GM12865 (cell line): Measurements from ENCODE around the gene ASTN2.

Source experiments
- DNase-seq: peaks from one replicate; pipeline ENCODE4 v3.0.0; 2010; ENCODE audit warnings: low read depth
- H3K4me3 ChIP-seq: 2 replicates; pipeline ENCODE4 v1.5.1; 2011; ENCODE audit warnings: mild to moderate bottlenecking, low read depth, low read length, control low read depth
- TF ChIP-seq, protein P1 (sequence below): IDR thresholded peaks from 2 replicates; pipeline ENCODE4 v1.5.1; 2011; ENCODE audit warnings: low read length, control low read depth, low read depth, inconsistent platforms; ENCODE audit not compliant: insufficient read depth; ENCODE audit errors: missing control alignments

Gene ASTN2

DNA sequence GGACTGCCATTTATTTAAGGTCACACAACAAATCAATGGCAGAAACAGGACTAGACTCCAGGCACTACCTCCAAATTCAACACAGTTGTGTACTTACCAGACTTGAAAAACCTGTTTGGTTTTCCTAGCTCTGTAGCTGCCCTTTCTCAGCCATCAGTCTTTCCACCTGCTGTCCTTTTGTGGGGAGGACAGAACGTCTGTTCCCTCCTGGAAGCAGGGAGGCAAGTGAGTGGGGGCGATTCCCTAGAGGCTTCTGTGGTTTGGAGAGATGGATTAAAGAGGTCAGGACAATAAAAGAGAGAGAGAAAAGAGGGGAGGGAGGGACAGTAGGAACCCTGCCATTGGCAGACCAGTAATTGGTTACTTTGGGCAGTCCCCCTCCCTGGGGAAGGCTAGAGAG is 14.7 kb downstream of the ASTN2 start:
- DNase-seq, result no peak
- H3K4me3 ChIP-seq, result no peak overlapping the region
- TF ChIP-seq, protein P1, sequence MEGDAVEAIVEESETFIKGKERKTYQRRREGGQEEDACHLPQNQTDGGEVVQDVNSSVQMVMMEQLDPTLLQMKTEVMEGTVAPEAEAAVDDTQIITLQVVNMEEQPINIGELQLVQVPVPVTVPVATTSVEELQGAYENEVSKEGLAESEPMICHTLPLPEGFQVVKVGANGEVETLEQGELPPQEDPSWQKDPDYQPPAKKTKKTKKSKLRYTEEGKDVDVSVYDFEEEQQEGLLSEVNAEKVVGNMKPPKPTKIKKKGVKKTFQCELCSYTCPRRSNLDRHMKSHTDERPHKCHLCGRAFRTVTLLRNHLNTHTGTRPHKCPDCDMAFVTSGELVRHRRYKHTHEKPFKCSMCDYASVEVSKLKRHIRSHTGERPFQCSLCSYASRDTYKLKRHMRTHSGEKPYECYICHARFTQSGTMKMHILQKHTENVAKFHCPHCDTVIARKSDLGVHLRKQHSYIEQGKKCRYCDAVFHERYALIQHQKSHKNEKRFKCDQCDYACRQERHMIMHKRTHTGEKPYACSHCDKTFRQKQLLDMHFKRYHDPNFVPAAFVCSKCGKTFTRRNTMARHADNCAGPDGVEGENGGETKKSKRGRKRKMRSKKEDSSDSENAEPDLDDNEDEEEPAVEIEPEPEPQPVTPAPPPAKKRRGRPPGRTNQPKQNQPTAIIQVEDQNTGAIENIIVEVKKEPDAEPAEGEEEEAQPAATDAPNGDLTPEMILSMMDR, result no peak

DNA sequence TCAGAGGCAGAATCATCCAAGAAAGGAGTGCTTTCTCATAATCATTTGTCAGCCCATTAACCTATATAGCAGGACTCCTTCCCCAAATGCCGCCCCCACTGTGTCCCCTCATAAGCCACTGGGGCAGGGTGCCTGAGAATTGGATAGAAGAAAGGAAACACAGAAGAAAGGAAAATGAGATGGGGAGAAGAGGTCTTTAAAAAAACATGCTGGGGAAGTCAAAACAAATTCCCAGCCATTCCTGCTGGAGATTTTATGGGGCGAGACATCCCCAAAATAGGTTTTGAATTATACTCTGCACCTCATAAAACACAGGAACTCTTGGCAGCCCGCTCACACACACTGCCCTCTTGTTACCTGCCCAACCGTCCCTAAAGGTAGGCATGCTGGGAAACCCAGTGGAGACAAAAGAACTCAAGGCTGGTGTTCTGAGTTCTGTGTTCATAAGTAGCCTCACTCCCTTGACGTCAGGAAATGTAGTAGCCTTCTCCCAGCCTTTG is 19.7 kb downstream of the ASTN2 start:
- DNase-seq, result no peak
- no peak overlapping the region for H3K4me3 ChIP-seq
- TF ChIP-seq, protein P1, result no peak

DNA sequence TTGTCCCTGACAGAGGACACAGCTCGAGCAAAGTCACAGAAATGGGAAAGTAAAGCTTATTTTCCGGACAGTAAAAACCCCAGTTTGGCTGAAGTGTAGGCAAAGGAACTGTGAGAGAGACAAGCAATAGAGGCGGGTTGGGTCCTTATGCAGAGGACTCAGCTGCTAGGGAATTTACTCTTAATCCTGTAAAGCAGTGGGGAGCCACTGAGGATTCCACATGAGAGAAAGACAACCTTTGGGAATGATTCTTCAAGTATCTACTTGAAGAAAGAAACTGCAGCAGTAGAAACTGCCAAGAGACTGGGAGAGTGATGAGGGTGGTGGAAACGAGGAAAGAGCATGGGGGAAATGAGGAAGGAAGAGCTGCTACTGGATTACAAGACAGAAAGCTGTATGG is 20.2 kb downstream of the ASTN2 start:
- TF ChIP-seq, protein P1, result no peak
- no peak overlapping the region for H3K4me3 ChIP-seq
- DNase-seq, result no peak

DNA sequence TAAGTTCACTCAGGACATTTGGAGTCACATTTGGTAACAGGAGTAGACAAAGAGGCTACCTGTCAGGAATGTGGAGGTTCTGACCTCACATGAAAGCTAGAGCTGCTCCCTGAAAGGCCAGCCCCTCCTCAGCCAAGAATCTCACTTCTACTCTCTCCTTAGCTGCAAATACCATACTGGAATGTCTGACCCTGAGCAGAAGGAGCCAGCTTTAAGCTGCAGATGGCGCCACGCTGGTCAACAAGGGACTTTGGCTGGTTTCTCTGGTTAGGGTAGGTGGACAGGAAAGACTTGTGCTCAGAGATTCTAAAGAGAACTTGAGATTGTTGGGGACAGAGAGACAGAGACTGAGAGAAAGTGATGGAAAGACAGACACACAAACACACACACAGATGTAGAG is 21.9 kb downstream of the ASTN2 start:
- no peak overlapping the region for H3K4me3 ChIP-seq
- DNase-seq, result no peak
- TF ChIP-seq, protein P1, result no peak

DNA sequence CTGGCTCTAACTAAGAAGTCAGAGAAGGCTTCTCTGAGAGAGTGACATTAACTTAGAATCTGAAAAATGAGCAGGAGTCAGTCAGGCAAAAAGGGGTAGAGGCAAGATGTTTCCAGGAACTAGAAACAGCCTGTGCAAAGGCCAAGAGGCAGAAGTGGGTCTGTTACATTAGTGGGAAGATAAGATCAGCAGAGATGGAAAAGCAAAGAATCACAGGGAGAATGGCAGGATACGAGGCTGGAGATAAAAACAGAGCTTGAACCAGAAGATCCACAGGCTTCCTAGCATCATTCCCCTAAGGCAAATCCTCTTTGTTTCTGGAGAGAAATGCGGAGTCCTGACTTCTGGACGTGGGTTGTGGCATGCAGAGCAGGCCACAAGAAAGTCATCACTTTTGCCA is 27.4 kb downstream of the ASTN2 start:
- H3K4me3 ChIP-seq, result no peak overlapping the region
- DNase-seq, result no peak
- TF ChIP-seq, protein P1, result no peak

DNA sequence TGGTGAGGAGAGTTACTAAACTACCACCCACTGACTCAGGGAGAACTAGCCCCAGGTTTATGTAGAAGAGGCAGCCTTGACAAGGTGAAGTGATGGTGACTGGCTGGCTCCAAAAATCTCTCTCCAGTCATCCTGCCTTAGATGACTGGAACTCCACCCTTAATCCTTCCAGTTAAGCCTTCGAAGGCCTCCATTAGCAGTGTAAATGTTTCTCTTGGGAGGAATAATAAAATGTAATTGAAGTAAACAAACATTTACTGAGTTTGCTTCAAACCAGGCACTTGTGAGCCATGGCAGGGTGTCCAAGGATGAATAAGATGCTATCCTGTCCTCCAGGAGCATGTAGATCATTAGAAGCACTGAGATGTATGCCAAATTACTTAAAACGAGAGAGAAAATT is 35.5 kb downstream of the ASTN2 start:
- H3K4me3 ChIP-seq, result no peak overlapping the region
- TF ChIP-seq, protein P1, result no peak
- no peak for DNase-seq

DNA sequence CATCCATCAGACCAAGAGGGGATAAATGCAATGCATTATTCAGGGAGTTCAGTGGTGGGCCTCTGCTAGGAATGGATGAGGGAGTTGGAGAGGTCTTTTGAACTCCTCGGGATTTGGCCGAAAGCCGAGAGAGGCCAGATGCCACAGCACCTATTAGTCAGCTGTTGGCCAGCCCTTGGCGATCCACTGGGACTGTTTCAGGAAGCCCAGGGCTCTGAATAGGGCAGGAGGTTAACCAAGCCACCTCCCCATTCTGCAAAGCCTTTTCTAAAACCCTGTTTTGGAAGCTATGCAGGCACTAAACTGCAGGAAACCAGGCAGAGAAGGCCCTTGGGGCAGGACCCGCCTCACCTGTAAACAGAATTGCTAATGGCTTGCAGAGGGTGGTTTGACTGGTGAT is 37.8 kb downstream of the ASTN2 start:
- no peak overlapping the region for H3K4me3 ChIP-seq
- TF ChIP-seq, protein P1, result no peak
- no peak for DNase-seq
